Measurements from ENCODE around the gene CLEC2D.
"Not testable (repeated sequence)": the region's sequence is repeated elsewhere in the genome, so short reads cannot be mapped to it uniquely, and the experiment has no call there.

The CLEC2D gene

DNA sequence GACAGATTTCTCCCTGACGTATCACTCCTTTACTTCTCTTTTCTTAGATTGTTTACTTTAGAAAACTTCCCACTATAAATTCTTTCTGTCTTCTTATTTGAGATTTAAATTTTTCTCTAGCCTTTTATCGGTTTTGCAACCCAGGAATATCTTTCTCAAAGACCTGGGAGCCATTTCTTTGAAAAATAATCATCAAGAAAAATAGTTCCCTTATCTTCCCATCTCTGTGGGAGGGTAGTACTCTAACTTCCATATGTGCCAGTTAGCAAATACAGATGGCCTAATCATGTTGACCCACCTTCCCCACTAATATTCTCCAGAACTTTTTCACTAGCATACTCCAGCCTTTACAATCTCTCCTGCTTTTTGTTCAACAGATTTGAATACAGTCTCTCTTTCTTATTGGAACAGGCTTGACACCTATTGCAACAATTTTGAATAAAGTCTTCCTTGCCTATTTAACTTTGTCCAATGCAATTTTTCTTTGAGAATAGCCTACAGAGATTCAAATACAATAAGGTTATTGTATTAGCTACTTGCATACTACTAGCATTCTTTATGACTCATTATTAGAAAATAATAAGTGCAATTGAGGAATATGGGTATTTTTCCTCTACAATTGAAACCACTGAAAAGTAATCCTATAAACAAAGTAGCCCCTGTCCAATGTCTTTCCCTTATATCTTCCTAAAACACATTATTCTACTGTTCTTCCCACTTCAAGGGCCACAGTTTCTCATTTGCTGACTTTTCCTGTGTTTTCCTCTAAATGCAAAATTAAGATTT, 34.4 kb upstream of the CLEC2D start:
- DNase-seq (ENCODE audit: low read depth) = no peak
- no peak overlapping the region for H3K4me3 ChIP-seq (ENCODE audit: control insufficient read depth, low read depth, low read length)
- TF ChIP-seq CTCF (IDR thresholded peaks at IDR 0.05; ENCODE audit: control insufficient read depth, insufficient read depth, low read depth, low read length, missing control alignments) = no peak

DNA sequence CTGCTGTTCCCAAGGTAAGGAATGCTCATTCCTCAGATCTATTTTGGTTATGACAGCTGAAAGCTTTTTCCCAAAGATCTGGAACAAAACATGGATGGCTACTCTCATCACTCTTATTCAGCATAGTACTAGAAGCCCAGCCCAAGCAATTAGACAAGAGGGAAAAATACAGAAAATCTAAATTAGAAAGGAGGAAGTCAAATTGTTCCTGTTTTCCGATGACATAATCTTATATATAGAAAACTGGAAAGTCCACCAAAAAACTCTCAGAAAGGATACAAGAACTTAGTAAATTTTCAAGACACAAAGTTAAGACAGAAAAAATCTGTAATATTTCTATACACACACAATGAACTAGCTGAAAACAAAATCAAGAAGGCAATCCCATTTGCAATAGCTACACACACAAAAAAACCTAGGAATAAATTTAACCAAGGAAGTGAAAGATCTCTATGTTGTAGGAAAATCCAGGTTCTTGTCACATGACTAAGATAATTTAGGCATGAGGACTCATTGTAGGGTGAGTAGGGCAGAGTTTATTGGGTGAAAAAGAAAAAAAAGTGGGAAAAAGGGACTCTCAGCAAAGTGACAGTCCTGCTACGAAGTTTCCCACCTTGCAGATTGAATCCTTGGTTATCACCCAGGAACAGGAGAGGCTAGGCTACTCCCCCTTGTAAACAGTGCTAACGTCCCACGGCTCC, 33.2 kb upstream of the CLEC2D start:
- no peak overlapping the region for H3K4me3 ChIP-seq (ENCODE audit: control insufficient read depth, low read depth, low read length)
- no peak for DNase-seq (ENCODE audit: low read depth)
- no peak for TF ChIP-seq CTCF (IDR thresholded peaks at IDR 0.05; ENCODE audit: control insufficient read depth, insufficient read depth, low read depth, low read length, missing control alignments)

GRCh38 chr12:9636851-9637206, 32.7 kb upstream of the CLEC2D start:
- peak; percentile 23 for TF ChIP-seq CTCF (IDR thresholded peaks at IDR 0.05; ENCODE audit: control insufficient read depth, insufficient read depth, low read depth, low read length, missing control alignments)
- DNase-seq (ENCODE audit: low read depth) = no peak
- no peak overlapping the region for H3K4me3 ChIP-seq (ENCODE audit: control insufficient read depth, low read depth, low read length)

GRCh38 chr12:9640024-9640423, 29.5 kb upstream of the CLEC2D start:
- DNase-seq (ENCODE audit: low read depth) = no peak
- no peak overlapping the region for H3K4me3 ChIP-seq (ENCODE audit: control insufficient read depth, low read depth, low read length)
- no peak for TF ChIP-seq CTCF (IDR thresholded peaks at IDR 0.05; ENCODE audit: control insufficient read depth, insufficient read depth, low read depth, low read length, missing control alignments)

GRCh38 chr12:9642606-9643265, 26.8 kb upstream of the CLEC2D start:
- DNase-seq (ENCODE audit: low read depth) = no peak
- no peak for TF ChIP-seq CTCF (IDR thresholded peaks at IDR 0.05; ENCODE audit: control insufficient read depth, insufficient read depth, low read depth, low read length, missing control alignments)
- H3K4me3 ChIP-seq (ENCODE audit: control insufficient read depth, low read depth, low read length) = no peak overlapping the region

DNA sequence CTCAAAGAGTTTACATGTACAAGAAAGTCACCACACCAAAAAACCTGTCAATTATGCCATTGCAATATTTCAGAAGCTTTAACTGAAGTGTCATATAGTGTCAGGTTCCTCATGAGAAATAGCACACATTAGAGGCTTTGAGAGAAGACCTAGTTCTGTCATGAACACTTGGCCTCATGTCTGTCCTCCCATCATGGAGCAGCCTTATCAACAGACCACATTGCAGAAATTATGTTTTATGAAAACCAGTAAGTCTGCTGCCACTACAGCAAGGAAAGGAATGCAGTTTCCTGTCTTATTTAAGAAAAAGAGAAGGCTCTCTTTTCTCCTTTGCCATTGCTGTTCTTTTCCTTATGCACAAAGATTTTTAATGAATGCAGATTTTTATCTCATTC, 26.2 kb upstream of the CLEC2D start:
- no peak overlapping the region for H3K4me3 ChIP-seq (ENCODE audit: control insufficient read depth, low read depth, low read length)
- DNase-seq (ENCODE audit: low read depth) = no peak
- no peak for TF ChIP-seq CTCF (IDR thresholded peaks at IDR 0.05; ENCODE audit: control insufficient read depth, insufficient read depth, low read depth, low read length, missing control alignments)

DNA sequence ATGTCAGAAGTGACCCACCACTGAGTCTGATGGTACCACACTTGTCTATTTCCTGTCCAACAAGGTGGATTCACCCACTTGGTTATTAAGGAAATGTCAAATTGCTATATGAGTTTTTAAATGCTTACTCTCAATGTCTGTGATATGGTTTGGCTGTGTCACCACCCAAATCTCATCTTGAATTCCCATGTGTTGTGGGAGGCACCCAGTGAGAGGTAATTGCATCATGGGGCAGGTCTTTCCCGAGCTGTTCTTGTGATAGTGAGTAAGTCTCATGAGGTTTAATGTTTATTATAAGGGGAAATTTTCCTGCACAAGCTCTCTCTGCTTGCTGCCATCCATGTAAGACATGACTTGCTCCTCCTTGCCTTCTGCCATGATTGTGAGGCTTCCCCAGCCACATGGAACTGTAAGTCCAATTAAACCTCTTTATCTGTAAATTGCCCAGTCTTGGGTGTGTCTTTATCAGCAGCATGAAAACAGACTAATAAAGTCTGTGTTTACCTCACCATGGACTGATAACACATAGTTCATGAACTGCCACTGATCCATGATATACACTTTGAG, 24.4 kb upstream of the CLEC2D start:
- H3K4me3 ChIP-seq (ENCODE audit: control insufficient read depth, low read depth, low read length); DNase-seq (ENCODE audit: low read depth): not testable (repeated sequence)

Measured in AG09309 (cell line).